Cardiac muscle cell (in vitro differentiated cells and primary cell): ENCODE measurements around the gene AASDH. TPM values are rescaled to one million over a fixed set of nuclear protein-coding genes. Genes with fewer than 3 reads are reported as not detected.

Experiments
- DNase-seq, 2 donors: peaks; one replicate each; pipeline versions ENCODE4 v3.0.0 to v3.0.0-alpha.2; 2010 to 2017; ENCODE audit warnings: low read depth in 1 of 2, low spot score in 1 of 2
- H3K27ac ChIP-seq: fragments of 200-600 bp; sonication (generic); 2 replicates; pipeline ENCODE4 v1.5.1; 2016
- H3K27me3 ChIP-seq: fragments of 200-600 bp; sonication (generic); 2 replicates; pipeline ENCODE4 v1.6.0; 2016; ENCODE audit warnings: control low read depth
- H3K36me3 ChIP-seq: fragments of 200-600 bp; sonication (generic); 2 replicates; pipeline ENCODE4 v1.5.1; 2016; ENCODE audit warnings: control low read depth
- H3K4me1 ChIP-seq: fragments of 200-600 bp; sonication (generic); 2 replicates; pipeline ENCODE4 v1.8.1; 2017; ENCODE audit warnings: low read depth, mild to moderate bottlenecking, mixed run types
- H3K4me3 ChIP-seq: fragments of 200-600 bp; sonication (generic); 2 replicates; pipeline ENCODE4 v1.5.1; 2016; ENCODE audit warnings: mild to moderate bottlenecking
- H3K9me3 ChIP-seq: fragments of 200-600 bp; sonication (generic); 2 replicates; pipeline ENCODE4 v1.5.1; 2017; ENCODE audit warnings: low read depth, mild to moderate bottlenecking, control low read depth
- CTCF ChIP-seq: IDR thresholded peaks from 2 replicates; pipeline ENCODE4 v1.5.1; 2012; ENCODE audit warnings: low read depth, mild to moderate bottlenecking, low read length
- polyA plus RNA-seq: library from polyadenylated mRNA; unstranded; fragments of >200 nt; fragmentation: Nextera tagmentation; extraction: Ambion mirVana; gene quantifications from 2 replicates; pipeline ENCODE4 v1.2.1, GENCODE V29; 2016
- total RNA-seq: library from RNA; depleted of rRNA; stranded (reverse); fragments of >200 nt; gene quantifications from 2 replicates; pipeline ENCODE4 v1.2.3, GENCODE V29; 2016

Gene AASDH
- total and polyA plus RNA-seq, 2 experiments from 2014 or later = 8.4 to 15.7 TPM

GRCh38 chr4:56298236-56298635 is 89.1 kb downstream of the AASDH start:
- Histone ChIP-seq H3K27ac (no peak overlapping the region), H3K27me3 (no peaks in the 10 kb centered on the region), H3K4me1 (no peaks in the 10 kb centered on the region), H3K36me3 (no peaks in the 10 kb centered on the region), H3K4me3 (no peak overlapping the region), H3K9me3 (no peaks in the 10 kb centered on the region)
- TF ChIP-seq CTCF = no peak
- no peak for DNase-seq

DNA sequence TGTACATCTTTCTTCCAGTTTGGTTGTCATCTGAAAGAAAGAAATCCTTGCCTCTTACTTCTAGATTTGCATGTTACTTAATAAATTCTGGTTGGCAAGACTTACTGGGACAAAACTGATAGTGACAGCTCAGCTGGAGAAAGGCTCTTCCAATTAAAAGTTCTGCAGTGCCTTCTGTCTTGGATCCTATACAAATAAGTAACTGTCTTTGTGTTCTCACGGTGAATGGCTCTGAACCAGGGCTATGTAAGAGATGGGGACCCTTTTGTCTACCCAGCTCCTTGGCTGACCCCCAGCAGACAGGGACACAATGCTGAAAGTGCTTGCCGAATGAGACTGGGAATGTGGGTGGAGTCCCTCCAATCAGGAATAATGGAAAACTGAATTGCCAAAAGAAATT is 89.5 kb downstream of the AASDH start:
- H3K9me3 ChIP-seq = no peaks in the 10 kb centered on the region
- no peaks in the 10 kb centered on the region for H3K36me3 ChIP-seq
- no peak for TF ChIP-seq CTCF

GRCh38 chr4:56296526-56296925 is 90.8 kb downstream of the AASDH start:
- Histone ChIP-seq H3K36me3 (no peaks in the 10 kb centered on the region), H3K4me3 (no peak overlapping the region), H3K27me3 (no peaks in the 10 kb centered on the region), H3K4me1 (no peaks in the 10 kb centered on the region), H3K27ac (no peak overlapping the region), H3K9me3 (no peaks in the 10 kb centered on the region)
- no peak for TF ChIP-seq CTCF
- peak in 1 of 2 donors; percentile 13 for DNase-seq

More for the DNA sequence above, 89.5 kb downstream of the AASDH start:
- H3K4me3 ChIP-seq = no peak overlapping the region
- H3K4me1 ChIP-seq = no peaks in the 10 kb centered on the region
- DNase-seq = no peak
- H3K27ac ChIP-seq = no peak overlapping the region
- H3K27me3 ChIP-seq = no peaks in the 10 kb centered on the region

- H3K4me1 ChIP-seq = peaks cover 8% of the 10 kb centered on the region
- no peak overlapping the region for H3K4me3 ChIP-seq
- H3K27me3 ChIP-seq = no peaks in the 10 kb centered on the region
- H3K27ac ChIP-seq = no peak overlapping the region
- no peaks in the 10 kb centered on the region for H3K9me3 ChIP-seq
- DNase-seq = no peak
- TF ChIP-seq CTCF = no peak
- no peaks in the 10 kb centered on the region for H3K36me3 ChIP-seq
Measured at GRCh38 chr4:56293121-56293520, 94.2 kb downstream of the AASDH start.

DNA sequence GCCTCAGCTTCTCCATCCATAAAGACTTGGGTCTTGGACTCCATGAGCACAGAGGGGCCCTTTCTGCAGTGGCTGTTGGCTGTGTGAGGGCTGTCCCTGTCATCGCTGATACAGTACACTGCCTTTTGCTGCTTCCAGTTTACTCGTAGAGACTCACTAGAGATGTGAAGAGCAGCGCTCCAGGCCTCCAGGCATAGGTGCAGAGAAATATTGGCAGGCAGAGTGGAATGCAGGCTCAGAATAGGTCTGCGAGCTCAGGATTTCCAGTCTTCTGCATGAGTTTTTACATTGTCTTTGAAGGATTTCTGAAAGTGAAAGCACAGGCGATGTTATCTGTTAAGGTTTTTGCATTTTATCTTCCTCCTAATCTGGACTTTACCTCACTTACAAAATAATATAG is 97.4 kb downstream of the AASDH start:
- peaks cover 8% of the 10 kb centered on the region for H3K4me1 ChIP-seq
- no peaks in the 10 kb centered on the region for H3K27me3 ChIP-seq
- no peaks in the 10 kb centered on the region for H3K9me3 ChIP-seq
- peak; percentile 40 to 56 for DNase-seq
- H3K36me3 ChIP-seq = no peaks in the 10 kb centered on the region
- TF ChIP-seq CTCF = no peak
- peak overlapping the region; percentile 50 for H3K27ac ChIP-seq
- no peak overlapping the region for H3K4me3 ChIP-seq

GRCh38 chr4:56288663-56289062 is 98.6 kb downstream of the AASDH start:
- TF ChIP-seq CTCF = no peak

More at GRCh38 chr4:56288663-56289062, 98.6 kb downstream of the AASDH start:
- no peaks in the 10 kb centered on the region for H3K27me3 ChIP-seq
- peaks cover 8% of the 10 kb centered on the region for H3K4me1 ChIP-seq
- H3K4me3 ChIP-seq = no peak overlapping the region
- no peak for DNase-seq
- H3K9me3 ChIP-seq = no peaks in the 10 kb centered on the region
- no peaks in the 10 kb centered on the region for H3K36me3 ChIP-seq
- H3K27ac ChIP-seq = no peak overlapping the region
